Islet of Langerhans (tissue), 1 donor: Measurements from ENCODE around the gene CACNA1G.

Experiments used
- FAIRE-seq: peaks from one replicate; lab custom pipeline; 2011; peaks lifted over from hg19 to GRCh38; lab: Jason Lieb, UNC

Gene CACNA1G

DNA sequence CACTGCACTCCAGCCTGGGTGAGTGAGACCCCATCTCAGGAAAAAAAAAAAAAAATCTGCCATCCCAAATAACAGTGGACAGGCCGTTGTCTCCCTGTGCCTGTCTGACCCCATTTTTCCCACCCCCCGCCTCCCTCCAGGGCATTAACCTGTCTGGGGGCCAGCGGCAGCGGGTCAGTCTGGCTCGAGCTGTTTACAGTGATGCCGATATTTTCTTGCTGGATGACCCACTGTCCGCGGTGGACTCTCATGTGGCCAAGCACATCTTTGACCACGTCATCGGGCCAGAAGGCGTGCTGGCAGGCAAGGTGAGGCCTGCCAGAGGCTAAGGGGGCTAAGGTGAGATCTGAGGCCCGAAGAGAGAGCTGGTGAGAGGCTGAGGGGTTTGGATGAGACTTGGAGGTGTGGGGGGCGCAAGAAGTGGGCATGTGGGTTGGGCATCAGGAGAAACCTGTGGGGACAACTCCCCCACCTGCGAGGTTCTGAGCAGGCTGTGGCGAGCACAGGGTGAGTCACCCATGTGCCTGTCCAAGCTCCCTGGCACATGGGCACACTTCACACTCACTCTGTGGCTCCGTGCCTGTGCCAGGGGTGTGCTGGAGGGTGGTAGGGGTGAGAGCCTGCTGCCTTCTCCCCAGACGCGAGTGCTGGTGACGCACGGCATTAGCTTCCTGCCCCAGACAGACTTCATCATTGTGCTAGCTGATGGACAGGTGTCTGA, 112.5 kb downstream of the CACNA1G start:
- no peak for FAIRE-seq

DNA sequence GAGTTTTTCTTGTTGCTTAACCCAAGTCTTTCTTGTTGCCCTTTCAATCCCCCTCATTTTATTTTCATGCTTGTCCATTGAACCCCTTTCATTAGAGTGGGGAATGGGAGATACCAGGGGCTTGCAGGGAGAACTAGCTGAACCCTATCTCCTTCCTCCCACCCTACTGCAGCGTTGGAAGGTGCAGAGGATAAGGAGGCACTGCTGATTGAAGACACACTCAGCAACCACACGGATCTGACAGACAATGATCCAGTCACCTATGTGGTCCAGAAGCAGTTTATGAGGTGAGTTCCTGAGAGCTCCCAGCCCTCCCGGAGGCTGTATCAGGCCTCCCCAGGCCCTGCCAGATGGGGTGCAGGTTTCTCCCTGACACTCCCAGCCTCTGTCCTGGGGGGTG, 114.7 kb downstream of the CACNA1G start:
- FAIRE-seq, result no peak

DNA sequence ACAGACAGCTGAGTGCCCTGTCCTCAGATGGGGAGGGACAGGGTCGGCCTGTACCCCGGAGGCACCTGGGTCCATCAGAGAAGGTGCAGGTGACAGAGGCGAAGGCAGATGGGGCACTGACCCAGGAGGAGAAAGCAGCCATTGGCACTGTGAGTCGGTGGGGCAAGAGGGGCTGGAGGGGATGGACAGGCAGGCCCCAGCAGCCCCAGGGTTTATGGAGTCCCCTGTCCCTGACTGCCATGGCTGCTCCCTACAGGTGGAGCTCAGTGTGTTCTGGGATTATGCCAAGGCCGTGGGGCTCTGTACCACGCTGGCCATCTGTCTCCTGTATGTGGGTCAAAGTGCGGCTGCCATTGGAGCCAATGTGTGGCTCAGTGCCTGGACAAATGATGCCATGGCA, 115.1 kb downstream of the CACNA1G start:
- FAIRE-seq, result no peak

DNA sequence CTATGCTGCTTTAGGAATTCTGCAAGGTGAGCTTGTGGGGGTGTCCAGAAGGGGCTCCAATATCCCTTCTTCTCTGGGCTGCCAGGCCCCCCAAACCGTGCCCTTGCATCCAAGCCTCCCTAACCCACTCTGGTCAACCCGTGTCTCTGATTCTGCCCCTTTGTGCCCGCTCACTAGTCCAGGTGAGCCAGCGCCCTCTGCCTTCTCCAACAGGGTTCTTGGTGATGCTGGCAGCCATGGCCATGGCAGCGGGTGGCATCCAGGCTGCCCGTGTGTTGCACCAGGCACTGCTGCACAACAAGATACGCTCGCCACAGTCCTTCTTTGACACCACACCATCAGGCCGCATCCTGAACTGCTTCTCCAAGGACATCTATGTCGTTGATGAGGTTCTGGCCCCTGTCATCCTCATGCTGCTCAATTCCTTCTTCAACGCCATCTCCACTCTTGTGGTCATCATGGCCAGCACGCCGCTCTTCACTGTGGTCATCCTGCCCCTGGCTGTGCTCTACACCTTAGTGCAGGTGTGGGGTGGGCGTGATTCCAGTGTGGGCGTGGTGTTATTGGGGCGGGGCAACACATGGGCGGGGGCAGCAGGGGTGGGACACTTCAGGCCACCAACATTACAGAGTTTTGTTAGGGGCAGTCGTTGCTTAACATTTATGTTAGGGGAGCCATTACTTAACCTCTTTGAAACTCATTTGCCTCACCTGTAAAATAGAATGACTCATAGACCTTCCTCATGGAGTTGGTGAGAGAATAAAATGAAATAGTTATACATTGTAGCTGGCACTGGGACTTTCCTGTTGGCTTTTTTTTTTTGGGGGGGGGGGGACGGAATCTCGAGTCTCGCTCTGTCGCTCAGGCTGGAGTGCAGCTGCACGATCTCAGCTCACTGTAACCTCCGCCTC, 115.8 kb downstream of the CACNA1G start:
- FAIRE-seq, result no peak
